GM19099 (cell line): ENCODE measurements around the gene CYTH1.

Experiments used
- POLR2A ChIP-seq: IDR thresholded peaks from 3 replicates; pipeline ENCODE4 v1.6.1; 2011; ENCODE audit warnings: low read depth; ENCODE audit not compliant: insufficient read length; ENCODE audit errors: extremely low read depth

The CYTH1 gene

DNA sequence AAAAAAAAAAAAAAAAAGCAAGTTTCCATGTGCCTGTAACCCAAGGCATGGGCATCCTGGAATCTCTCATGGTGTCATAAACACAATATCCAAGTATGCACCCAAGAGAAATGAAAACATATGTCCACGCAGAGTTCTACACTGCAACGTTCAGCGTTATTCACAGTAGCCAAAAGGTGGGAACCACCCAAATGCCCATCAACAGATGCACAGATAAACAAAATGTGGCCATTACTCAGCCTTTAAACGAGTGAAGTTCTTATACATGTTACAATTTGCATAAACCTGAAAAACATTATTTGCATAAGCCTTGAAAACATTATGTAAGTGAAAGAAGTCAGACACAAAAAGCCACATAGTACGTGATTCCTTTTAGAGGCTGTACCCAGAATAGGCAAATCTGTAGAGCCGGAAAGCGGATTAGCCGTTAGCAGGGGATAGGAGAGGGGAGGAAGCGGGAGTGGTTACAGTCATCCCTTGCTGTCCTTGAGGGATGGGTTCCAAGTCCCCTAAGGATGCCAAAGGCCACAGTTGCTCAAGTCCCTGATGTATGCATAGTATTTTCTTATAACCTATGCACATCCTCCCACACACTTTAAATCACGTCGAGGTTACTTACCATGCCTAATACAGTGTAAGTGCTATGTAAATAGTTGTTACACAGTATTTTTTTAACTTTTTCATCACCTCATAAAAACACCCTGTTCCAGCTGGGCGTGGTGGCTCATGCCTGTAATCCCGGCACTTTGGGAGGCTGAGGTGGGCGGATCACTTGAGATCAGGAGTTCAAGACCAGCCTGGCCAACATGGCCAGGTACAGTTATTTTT lies 157.5 kb downstream of the CYTH1 start:
- no peak for TF ChIP-seq POLR2A
